Brain microvascular endothelial cell (primary cell): ENCODE data around the gene CLMP.
"Not testable (repeated sequence)": the region's sequence is repeated elsewhere in the genome, so short reads cannot be mapped to it uniquely, and the experiment has no call there.

Source experiments
- DNase-seq: peaks from one replicate; pipeline ENCODE4 v3.0.0-alpha.2; 2020
- H3K27ac ChIP-seq: fragments of 250-450 bp; sonication (Bioruptor Pico); 2 replicates; pipeline ENCODE4 v1.5.1; 2020; ENCODE audit warnings: mild to moderate bottlenecking, moderate library complexity
- H3K27me3 ChIP-seq: fragments of 250-450 bp; sonication (Bioruptor Pico); replicated peaks from 2 replicates; pipeline ENCODE4 v1.5.1; 2020; ENCODE audit warnings: mild to moderate bottlenecking
- H3K36me3 ChIP-seq: fragments of 250-450 bp; sonication (Bioruptor Pico); replicated peaks from 2 replicates; pipeline ENCODE4 v1.5.1; 2020; ENCODE audit warnings: mild to moderate bottlenecking
- H3K4me3 ChIP-seq: 2 replicates; pipeline ENCODE4 v1.5.1; 2011; ENCODE audit warnings: low read depth, mild to moderate bottlenecking, control low read depth, low read length, moderate library complexity
- CTCF ChIP-seq: IDR thresholded peaks from 2 replicates; pipeline ENCODE4 v1.5.1; 2011; ENCODE audit warnings: low read depth, mild to moderate bottlenecking, moderate library complexity, low read length, control low read depth, inconsistent platforms; ENCODE audit errors: missing control alignments
- in situ Hi-C: cut with HindIII; loops from 2 replicates; pipeline ENCODE4 v1.10.0; 2017; ENCODE audit warnings: low sequenced_read_pairs, low pct_ligation_motif_present

CLMP gene

GRCh38 chr11:123209591-123209990, 14.5 kb upstream of the CLMP start:
- Histone ChIP-seq H3K27ac (no peak overlapping the region), H3K4me3 (no peak overlapping the region), H3K27me3 (no peaks in the 10 kb centered on the region), H3K36me3 (no peaks in the 10 kb centered on the region)
- in situ Hi-C loops, result no loop called here
- TF ChIP-seq CTCF, result no peak
- DNase-seq, result no peak

- Histone ChIP-seq H3K27me3 (no peaks in the 10 kb centered on the region), H3K36me3 (no peaks in the 10 kb centered on the region), H3K4me3 (no peak overlapping the region), H3K27ac (no peak overlapping the region)
- in situ Hi-C loops, result no loop called here
- no peak for TF ChIP-seq CTCF
- no peak for DNase-seq
These were observed 11.9 kb upstream of the CLMP start for GRCh38 chr11:123206791-123207434.

- H3K36me3 ChIP-seq, H3K27me3 ChIP-seq, H3K4me3 ChIP-seq, DNase-seq, in situ Hi-C loops, H3K27ac ChIP-seq: not testable (repeated sequence)
These were observed 11.0 kb upstream of the CLMP start for GRCh38 chr11:123206055-123206454.

DNA sequence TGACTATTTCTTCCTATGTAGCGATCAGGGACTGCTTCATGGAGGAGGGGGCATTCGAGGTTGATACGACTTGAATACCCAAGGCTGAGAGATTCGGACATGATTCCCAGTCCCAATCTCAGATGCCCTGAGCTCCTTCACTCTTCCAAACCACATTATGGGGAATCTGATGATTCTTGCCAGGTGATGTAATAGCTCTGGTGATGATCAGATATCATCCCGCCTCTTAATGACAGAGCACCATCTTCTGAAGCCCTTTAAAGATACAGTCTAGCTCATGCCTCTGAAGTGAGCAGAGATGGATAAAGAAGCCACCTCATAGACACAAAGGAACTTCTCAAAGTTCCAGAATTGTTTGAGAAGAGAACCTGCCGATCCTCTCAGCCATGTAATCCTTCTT, 8.9 kb upstream of the CLMP start:
- DNase-seq, result no peak
- no peak overlapping the region for H3K4me3 ChIP-seq
- no peak for TF ChIP-seq CTCF
- no peaks in the 10 kb centered on the region for H3K27me3 ChIP-seq
- no peaks in the 10 kb centered on the region for H3K36me3 ChIP-seq
- H3K27ac ChIP-seq, result no peak overlapping the region
- in situ Hi-C loops, result no loop called here

GRCh38 chr11:123203471-123203870, 8.4 kb upstream of the CLMP start:
- Histone ChIP-seq H3K27me3 (no peaks in the 10 kb centered on the region), H3K36me3 (no peaks in the 10 kb centered on the region), H3K27ac (no peak overlapping the region), H3K4me3 (no peak overlapping the region)
- TF ChIP-seq CTCF, result no peak
- in situ Hi-C loops, result no loop called here
- DNase-seq, result no peak

DNA sequence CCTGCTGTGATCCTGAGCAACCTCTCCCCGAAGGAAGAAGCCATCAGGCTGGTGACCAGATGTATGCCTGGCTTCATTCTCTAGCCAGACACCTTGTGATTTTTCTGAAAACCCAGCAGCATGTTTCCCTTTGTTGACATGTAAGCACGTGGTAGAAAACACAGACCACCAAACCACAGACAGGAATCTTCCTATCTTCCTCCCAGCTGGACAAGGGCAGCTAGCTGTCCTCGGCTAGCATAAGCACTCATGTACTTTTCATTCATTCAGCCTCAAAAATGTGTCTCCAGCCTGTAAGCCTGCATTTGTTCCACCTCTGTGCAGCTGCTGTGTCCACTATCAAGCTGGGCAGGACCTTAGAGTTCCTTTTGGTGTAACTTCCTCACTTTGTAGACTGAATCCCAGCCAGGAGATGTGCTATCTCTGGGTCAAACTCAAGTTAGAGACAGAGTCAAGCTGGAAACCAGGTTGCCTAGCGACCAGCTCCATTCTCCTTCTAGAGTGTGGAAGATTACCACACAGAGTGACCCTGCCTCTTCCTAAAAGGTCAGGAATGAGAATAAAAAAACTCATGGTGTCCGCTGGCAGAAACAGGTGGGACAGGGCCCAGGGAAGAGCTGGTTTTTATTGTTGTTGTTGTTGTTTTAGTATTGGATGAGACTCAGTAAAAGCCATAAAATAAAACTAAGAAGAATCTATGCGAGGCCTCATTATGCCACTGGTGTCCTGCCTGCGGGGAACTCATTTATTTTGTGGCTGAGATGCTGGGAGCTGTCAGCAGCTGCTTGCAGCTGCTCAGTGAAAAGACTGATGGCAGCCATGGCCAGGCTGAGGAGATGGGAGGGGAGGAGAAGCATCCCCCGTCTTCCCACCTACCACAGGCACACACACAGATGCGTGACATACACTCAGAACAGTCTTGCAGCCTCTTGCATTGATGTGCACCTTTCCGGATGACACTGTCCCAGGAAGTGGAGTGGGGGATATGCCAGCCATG, 7.4 kb upstream of the CLMP start:
- H3K36me3 ChIP-seq, result no peaks in the 10 kb centered on the region
- no peak overlapping the region for H3K27ac ChIP-seq
- no peak for TF ChIP-seq CTCF
- in situ Hi-C loops, result no loop called here
- H3K4me3 ChIP-seq, result no peak overlapping the region
- no peaks in the 10 kb centered on the region for H3K27me3 ChIP-seq
- DNase-seq, result peak; percentile 40
